Ovary (tissue), 9 donors: ENCODE results near the gene GNA12. TPM values are rescaled to one million over a fixed set of nuclear protein-coding genes. Genes with fewer than 3 reads are reported as not detected.

ENCODE experiments used
- DNase-seq, 5 donors: peaks; one replicate each; pipeline ENCODE4 v3.0.0-alpha.2; 2019 to 2020
- H3K27ac ChIP-seq, 2 donors: fragments of 200-600 bp; one replicate each; pipeline versions ENCODE4 v1.5.1 to v1.8.0; 2019 to 2022
- H3K27me3 ChIP-seq: fragments of 200-600 bp; one replicate; pipeline ENCODE4 v1.8.0; 2022
- H3K36me3 ChIP-seq: fragments of 200-600 bp; sonication (generic); one replicate; pipeline ENCODE4 v1.5.1; 2019
- H3K4me1 ChIP-seq: one replicate; pipeline ENCODE4 v1.8.1; 2013; ENCODE audit warnings: mild to moderate bottlenecking, moderate library complexity; ENCODE audit not compliant: insufficient read depth
- H3K4me3 ChIP-seq: fragments of 200-600 bp; sonication (generic); one replicate; pipeline ENCODE4 v1.5.1; 2017
- H3K9me3 ChIP-seq, 2 donors: fragments of 200-600 bp in 1 of 2; sonication (generic) in 1 of 2; one replicate each; pipeline versions ENCODE4 v1.5.1 to v1.8.1; 2013 to 2019; ENCODE audit warnings: mild to moderate bottlenecking in 1 of 2, moderate library complexity in 1 of 2
- EP300 ChIP-seq: sonication (generic); formaldehyde crosslinking; IDR thresholded peaks from one replicate; pipeline ENCODE4 v1.6.1; 2017; ENCODE audit warnings: antibody characterized with exemption
- POLR2A ChIP-seq: fragments of 450-650 bp; IDR thresholded peaks from one replicate; pipeline ENCODE4 v1.6.1; 2017; ENCODE audit warnings: antibody characterized with exemption, mild to moderate bottlenecking, moderate library complexity
- WGBS, 3 donors: extraction: QIAGEN DNeasy Blood & Tissue Kit in 1 of 3; methylation state at CpG; one replicate each; pipeline versions ENCODE4 v1.1.5 to v1.1.7; 2013 to 2017; 5-methylcytosine and 5-hydroxymethylcytosine counted together
- intact Hi-C, 4 donors: fragments of 100-400 bp; cut with DNase I; formaldehyde crosslinking; loops; one replicate each; pipeline versions ENCODE4 v1.11.0 to v1.15.1; 2022 to 2023
- polyA plus RNA-seq, 2 donors: library from polyadenylated mRNA; stranded (reverse); fragments of 200-250 nt in 1 of 2; fragments of 350-450 nt in 1 of 2; fragmentation: Illumina TruSeq in 1 of 2; extraction: RNeasy Lipid Tissue Mini Kit (QIAGEN cat#74804) in 1 of 2; gene quantifications; one replicate each; pipeline ENCODE4 v1.2.3, GENCODE V29; 2013 to 2014
- total RNA-seq, 7 donors: library from RNA; depleted of rRNA in 2 of 7; stranded (reverse); fragments of >200 nt in 2 of 7; fragmentation: NEBNext Ultra II Directional in 3 of 7; extraction: Animal tissue kit (Norgen Biotek cat#: 25700) in 3 of 7; gene quantifications; one replicate each; pipeline versions ENCODE4 v1.1.0 to v1.2.4, GENCODE V29; 2016 to 2023
- TF ChIP-seq, protein P1 (sequence below), 3 donors: fragments of 450-650 bp in 2 of 3; fragments of 200-600 bp in 1 of 3; IDR thresholded peaks; one replicate each; pipeline versions ENCODE4 v1.5.1 to v1.8.0; 2016 to 2022; ENCODE audit warnings: antibody characterized with exemption in 3 of 3, mild to moderate bottlenecking in 1 of 3
- donor health status: DM: no; HTN: no; CAD: no; lungs with moderate emphysema.
- donor health status: DM: no; HTN: no; CAD: no.
- donor health status: Bipolar disorder and iron deficiency.
- donor health status: DM: yes; HTN: yes; CAD: no.
- donor health status: DM: no; HTN: no; CAD: no.
- donor health status: DM: yes; HTN: yes; CAD: no.

GNA12 gene
- total and polyA plus RNA-seq, 9 donors: 13.4 to 94.4 (median 65.5) TPM

DNA sequence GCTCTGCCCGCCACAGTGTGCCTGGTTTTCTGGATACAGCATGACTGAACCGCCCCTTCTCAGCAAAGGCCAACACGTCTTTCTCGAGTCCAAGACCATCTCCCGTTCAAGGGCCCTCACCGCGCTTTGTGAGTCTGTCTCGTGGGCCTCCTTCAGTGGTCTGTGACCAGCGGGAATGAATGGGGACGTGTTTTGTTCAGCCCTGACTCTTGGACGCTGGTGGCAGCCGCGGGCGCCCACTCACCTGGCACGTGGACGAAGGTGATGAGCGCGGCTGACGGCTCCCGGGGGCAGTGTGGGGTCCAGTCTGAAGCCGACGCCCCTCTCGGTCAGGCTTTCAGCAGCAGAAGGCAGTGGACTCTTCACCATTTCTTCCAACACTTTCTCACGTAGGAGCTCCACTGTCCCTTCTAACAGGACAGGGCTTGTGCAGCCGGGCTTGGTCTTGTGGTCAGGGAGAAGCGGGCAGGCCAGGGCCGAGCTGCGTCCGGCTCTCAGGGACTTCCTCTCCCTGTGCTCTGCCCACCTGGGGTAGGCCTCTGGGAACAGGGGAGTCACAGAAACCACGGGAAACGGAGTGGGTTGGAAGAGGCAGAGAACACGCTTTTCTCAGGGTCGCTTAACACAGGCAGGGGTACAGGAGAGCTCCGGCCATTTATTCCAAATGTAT, 125.7 kb downstream of the GNA12 start:
- no peaks in the 10 kb centered on the region for H3K9me3 ChIP-seq
- H3K27me3 ChIP-seq: no peaks in the 10 kb centered on the region
- no peak for DNase-seq
- H3K36me3 ChIP-seq: no peaks in the 10 kb centered on the region
- WGBS, 3 donors: 92 to 97% (median 94%) methylated on average over 34 of the region's 34 CpGs
- intact Hi-C loops: no loop called here
- H3K27ac ChIP-seq: peak overlapping the region in 1 of 2 donors; percentile 38
- H3K4me3 ChIP-seq: no peak overlapping the region
- H3K4me1 ChIP-seq: peaks cover 13% of the 10 kb centered on the region
- TF ChIP-seq POLR2A (no peak), EP300 (no peak)
- TF ChIP-seq, protein P1, sequence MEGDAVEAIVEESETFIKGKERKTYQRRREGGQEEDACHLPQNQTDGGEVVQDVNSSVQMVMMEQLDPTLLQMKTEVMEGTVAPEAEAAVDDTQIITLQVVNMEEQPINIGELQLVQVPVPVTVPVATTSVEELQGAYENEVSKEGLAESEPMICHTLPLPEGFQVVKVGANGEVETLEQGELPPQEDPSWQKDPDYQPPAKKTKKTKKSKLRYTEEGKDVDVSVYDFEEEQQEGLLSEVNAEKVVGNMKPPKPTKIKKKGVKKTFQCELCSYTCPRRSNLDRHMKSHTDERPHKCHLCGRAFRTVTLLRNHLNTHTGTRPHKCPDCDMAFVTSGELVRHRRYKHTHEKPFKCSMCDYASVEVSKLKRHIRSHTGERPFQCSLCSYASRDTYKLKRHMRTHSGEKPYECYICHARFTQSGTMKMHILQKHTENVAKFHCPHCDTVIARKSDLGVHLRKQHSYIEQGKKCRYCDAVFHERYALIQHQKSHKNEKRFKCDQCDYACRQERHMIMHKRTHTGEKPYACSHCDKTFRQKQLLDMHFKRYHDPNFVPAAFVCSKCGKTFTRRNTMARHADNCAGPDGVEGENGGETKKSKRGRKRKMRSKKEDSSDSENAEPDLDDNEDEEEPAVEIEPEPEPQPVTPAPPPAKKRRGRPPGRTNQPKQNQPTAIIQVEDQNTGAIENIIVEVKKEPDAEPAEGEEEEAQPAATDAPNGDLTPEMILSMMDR (IDR thresholded peaks at IDR 0.05): no peak

DNA sequence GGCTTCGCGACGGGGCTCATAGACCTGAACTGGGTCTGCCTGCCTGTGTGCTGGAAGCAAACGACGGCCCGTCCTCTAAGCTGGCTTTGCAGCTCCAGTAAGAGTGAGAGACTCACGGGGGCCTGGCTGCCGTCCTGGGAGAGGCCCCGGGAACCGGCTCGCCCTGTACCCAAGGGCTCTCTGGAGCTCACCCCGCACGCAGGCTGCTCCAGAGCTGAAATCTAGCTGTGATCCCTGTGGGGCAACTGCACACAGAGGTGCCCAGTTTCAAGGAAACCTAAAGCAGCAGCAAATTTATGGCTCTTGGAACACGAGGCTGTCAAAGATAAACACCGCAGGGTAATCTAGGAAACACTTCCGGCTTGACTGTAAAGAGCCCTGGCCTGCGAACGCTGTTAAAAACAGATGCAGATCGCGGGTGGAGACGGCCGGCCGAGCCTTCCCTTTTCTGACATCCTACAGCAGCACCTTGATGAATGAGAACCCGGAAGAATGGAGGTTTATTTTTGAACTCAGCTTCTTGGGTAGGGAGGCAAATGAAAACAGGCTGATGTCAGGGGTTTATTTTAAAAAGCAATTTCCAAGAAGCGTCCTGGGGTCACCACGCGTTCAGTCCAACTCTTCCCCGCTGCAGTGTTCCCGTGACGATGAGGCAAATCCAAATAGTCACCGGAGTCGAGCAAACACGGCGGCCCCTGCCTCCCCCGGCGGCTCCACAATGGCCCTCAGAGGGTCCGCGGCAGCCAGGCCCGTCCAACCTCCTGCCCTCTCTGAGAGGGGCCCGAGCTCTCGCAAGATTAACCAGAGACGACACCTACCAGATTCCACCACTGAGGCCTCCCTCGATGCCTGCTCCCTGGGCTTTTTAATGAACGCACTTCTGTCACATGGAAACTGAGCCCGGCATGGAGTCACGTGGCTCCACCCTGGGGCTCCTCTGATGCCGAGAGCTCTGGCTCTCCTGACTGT, 126.5 kb downstream of the GNA12 start:
- no peaks in the 10 kb centered on the region for H3K27me3 ChIP-seq
- H3K27ac ChIP-seq: peak overlapping the region; percentile 38 to 65
- H3K9me3 ChIP-seq: no peaks in the 10 kb centered on the region
- DNase-seq: peak; percentile 56 to 80 (median 59)
- H3K4me3 ChIP-seq: no peak overlapping the region
- peaks cover 13% of the 10 kb centered on the region for H3K4me1 ChIP-seq
- TF ChIP-seq, protein P1 (IDR thresholded peaks at IDR 0.05): no peak
- TF ChIP-seq EP300 (no peak), POLR2A (no peak)
- intact Hi-C loops: no loop called here
- 21 to 35% (median 26%) methylated on average over 47 of the region's 47 CpGs for WGBS, 3 donors
- H3K36me3 ChIP-seq: no peaks in the 10 kb centered on the region

DNA sequence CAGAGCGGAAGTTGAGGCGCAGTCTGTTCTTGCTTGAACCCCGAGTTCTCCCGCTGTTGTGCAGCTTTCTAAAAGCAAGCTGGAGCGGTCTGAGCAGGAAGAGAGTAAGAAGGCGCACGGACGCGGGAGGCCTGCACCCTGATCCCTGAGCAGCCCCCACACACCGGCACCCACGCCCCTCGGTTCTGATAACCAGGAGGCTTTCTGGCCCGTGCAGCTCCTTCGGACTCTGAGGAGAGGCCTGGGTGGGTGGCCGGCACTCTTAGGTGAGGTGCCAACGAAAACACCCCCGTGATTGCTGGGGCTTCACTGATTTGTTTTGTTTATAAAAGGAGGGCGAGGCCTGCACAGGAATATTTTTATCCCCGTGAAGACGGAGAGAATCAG, 127.2 kb downstream of the GNA12 start:
- Histone ChIP-seq H3K9me3 (no peaks in the 10 kb centered on the region), H3K4me3 (no peak overlapping the region), H3K27me3 (no peaks in the 10 kb centered on the region), H3K36me3 (no peaks in the 10 kb centered on the region), H3K27ac (peak overlapping the region; percentile 38 to 65), H3K4me1 (peaks cover 13% of the 10 kb centered on the region)
- TF ChIP-seq, protein P1 (IDR thresholded peaks at IDR 0.05): no peak
- no peak for TF ChIP-seq POLR2A
- no peak for TF ChIP-seq EP300
- 31 to 46% (median 42%) methylated on average over 20 of the region's 20 CpGs for WGBS, 3 donors
- intact Hi-C loops: no loop called here
- peak in 1 of 5 donors; percentile 43 for DNase-seq

DNA sequence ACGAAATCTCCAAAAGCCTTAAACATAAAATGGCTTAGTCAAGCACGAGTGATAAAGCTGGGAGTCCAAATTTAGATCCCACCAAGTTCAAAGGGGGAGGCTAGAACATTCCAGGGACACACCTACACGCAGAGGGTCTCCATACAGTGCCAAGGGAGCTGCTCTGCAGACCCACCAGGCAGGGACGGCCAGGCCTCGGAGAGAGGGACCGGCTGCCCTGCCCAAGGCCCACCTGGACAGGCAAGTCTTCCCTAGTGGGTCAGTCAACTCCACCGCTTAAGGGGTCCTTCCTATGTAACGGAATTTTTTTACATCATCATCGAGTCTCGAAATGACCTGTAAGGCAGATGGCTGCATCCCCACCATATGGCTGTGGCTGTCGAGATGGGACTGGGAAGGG, 127.6 kb downstream of the GNA12 start:
- peak overlapping the region in 1 of 2 donors; percentile 38 for H3K27ac ChIP-seq
- no peaks in the 10 kb centered on the region for H3K27me3 ChIP-seq
- TF ChIP-seq EP300 (no peak), POLR2A (no peak)
- TF ChIP-seq, protein P1 (IDR thresholded peaks at IDR 0.05): no peak
- H3K4me3 ChIP-seq: no peak overlapping the region
- no peaks in the 10 kb centered on the region for H3K36me3 ChIP-seq
- peaks cover 13% of the 10 kb centered on the region for H3K4me1 ChIP-seq
- intact Hi-C loops: no loop called here
- 75 to 86% (median 77%) methylated on average over 11 of the region's 11 CpGs for WGBS, 3 donors
- DNase-seq: no peak
- no peaks in the 10 kb centered on the region for H3K9me3 ChIP-seq
